ENCODE results near the gene SDK2. TPM values are rescaled to one million over a fixed set of nuclear protein-coding genes. Genes with fewer than 3 reads are reported as not detected.
A peak's percentile ranks its signal among the peaks of the same experiment; 100 is the strongest.

SDK2 gene
- total RNA-seq, 1 experiment from 2014 or later, result 0.14 TPM

DNA sequence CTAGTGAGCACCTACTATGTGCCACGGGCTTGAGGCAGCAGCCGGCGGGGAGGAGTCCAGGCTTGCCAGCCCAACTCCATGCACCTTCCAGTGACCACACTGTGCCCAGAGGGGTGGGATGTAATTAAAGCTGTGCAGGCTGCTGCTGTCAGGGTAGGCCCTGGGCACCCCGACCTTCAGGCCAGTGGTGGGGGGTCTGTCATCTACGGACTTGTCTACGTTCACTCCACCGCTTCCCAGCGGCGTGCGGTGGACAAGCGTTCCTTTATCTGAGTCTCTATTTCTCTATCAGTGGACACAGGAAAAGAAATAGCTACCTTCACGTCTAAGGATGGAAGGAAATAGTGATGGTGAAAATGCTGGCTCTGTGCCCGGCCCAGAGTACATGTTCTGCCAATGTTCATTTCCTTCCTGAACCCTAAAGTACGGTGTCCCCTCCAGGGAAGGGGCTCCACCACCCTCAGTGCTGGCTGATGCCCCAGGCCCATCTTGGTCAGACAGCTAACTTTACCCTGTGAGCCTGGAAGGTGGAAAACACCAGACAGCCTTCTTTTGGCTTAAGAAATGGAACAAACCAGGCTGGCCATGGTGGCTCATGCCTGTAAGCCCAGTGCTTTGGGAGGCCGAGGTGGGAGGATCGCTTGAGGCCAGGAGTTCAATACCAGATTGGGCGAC, 135.2 kb downstream of the SDK2 start:
- no peak for DNase-seq (ENCODE audit: low read depth)
- in situ Hi-C loops (cut with HindIII; ENCODE audit: low pct_unique_long_range_greater_than_20kb, low sequenced_read_pairs), result no loop called here

DNA sequence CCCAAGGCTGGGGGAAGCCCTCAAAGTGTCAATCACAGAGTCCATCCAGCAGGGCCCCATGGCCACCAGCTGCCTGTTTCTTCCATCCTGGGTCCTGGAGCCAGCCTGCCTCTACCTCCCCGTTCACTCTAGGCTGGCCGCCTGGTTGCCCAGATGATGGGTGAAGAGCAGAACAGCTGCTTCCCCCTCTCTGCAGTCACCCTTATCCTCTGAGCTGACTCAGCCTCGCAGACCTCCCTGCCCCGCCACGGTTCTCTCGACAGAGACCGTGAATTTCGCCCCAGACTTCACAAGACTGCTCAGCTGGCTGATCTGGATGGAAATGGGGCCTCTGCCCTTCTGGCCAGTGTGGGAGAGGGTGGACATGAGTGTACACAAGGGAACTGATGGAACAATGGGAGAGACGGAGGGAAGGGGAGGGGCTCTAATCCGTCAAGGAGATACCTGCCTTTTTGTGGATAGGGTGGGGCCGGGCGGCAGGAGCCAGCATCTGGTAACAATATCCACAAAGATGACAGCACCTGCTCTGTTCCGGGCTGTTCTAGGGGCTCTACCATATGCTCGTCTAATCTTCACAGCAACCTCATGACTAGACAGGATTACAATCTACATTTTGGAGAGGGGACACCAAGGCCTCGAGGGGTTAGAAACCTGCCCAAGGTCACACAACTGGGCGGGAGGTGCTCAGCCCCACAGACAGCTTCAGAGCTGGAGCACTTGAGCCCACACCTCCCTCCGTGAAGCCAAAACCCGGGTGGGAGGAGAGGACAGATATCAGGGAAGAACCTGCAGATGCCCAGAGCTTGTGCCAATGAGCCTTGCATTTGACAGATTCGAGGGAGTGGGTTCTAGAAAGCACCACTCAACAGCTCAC, 136.0 kb downstream of the SDK2 start:
- in situ Hi-C loops (cut with HindIII; ENCODE audit: low pct_unique_long_range_greater_than_20kb, low sequenced_read_pairs), result no loop called here
- no peak for DNase-seq (ENCODE audit: low read depth)

DNA sequence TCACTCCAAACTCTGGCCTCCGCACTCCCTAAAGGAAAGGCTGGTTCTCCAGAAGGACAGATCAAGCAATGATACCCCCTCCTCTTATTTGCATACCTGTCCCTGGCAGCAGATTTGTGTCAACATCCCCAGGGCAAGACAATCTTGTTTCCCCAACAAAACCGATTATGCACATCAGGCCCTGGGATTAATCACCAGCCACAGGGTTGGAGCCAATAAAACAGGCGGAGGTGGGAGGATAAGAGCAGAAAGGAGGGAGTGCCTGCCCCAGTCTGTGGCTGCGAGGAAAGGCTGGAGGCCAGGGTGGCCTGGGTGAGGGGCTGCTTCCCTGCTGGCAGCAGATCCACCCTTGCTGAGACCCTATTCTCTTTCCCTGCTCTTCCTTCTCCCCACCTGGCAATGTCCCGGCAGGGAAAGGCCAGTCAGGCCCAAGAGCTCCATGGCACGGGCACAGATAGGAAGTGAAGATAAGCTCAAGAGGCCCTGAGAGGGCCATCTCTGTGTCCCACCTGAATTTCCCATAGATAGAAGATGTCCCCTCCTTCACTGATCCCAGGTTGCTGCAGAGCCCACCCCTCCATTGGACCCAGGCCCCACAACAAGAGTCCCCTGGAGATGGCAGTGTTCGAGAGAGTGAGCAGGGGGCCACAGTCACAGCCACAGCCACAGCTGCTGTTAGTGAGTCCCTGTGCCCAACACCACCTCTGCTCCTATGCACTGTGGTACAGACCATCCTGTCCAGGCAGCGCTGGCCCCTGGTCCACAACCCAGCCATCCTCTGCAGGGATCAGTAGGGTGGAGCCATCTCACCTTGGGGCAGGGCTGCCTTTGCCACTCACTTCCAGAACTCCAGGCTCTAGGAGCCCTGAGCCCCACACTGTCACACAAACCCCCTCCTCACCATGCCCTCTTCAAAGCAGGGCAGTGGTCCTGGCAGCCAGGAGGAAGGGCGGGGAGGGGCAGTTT, 137.5 kb downstream of the SDK2 start:
- no peak for DNase-seq (ENCODE audit: low read depth)
- in situ Hi-C loops (cut with HindIII; ENCODE audit: low pct_unique_long_range_greater_than_20kb, low sequenced_read_pairs), result no loop called here

DNA sequence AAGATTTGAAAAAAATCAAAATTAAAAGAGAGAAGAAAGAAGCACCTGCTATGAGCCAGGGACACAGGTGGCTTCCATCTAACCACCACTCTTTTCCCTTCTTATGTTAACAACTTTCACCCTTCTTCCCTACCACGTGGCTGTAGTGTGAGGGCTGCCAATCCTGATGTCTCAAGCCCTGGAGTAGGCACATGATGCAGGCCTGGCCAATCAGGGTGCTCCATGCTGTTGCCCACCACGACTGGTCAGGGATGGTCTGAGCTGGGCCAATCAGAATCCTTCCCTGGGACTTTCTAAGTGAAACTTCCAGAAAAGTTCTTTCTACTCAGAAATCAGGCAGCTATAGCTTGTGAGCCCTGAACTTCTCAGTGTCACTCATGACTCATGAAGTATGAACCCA, 140.7 kb downstream of the SDK2 start:
- DNase-seq (ENCODE audit: low read depth), result peak; percentile 6
- in situ Hi-C loops (cut with HindIII; ENCODE audit: low pct_unique_long_range_greater_than_20kb, low sequenced_read_pairs), result no loop called here

DNA sequence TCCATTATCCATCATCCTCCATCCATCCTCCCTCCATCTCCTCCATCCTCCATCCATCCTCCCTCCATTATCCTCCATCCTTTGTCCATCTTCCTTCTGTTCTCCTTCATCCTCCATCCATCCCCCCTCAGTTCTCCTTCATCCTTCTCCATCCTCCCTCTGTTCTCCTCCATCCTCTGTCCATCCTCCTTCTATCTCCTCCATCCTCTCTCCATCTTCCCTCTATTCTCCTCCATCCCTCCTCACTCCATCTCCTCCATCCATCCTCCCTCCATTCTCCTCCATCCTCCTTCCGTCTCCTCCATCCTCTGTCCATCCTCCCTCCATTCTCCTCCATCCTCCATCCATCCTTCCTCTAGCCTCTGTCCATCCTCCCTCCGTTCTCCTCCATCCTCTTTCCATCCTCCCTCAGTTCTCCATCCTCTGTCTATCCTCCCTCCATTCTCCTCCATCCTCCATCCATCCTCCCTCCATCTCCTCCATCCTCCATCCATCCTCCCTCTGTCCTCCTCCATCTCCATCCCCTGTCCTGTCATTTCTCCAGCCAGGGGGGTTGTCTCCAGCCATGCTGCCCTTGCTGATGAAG, 143.7 kb downstream of the SDK2 start:
- DNase-seq (ENCODE audit: low read depth), result no peak
- in situ Hi-C loops (cut with HindIII; ENCODE audit: low pct_unique_long_range_greater_than_20kb, low sequenced_read_pairs), result no loop called here

DNA sequence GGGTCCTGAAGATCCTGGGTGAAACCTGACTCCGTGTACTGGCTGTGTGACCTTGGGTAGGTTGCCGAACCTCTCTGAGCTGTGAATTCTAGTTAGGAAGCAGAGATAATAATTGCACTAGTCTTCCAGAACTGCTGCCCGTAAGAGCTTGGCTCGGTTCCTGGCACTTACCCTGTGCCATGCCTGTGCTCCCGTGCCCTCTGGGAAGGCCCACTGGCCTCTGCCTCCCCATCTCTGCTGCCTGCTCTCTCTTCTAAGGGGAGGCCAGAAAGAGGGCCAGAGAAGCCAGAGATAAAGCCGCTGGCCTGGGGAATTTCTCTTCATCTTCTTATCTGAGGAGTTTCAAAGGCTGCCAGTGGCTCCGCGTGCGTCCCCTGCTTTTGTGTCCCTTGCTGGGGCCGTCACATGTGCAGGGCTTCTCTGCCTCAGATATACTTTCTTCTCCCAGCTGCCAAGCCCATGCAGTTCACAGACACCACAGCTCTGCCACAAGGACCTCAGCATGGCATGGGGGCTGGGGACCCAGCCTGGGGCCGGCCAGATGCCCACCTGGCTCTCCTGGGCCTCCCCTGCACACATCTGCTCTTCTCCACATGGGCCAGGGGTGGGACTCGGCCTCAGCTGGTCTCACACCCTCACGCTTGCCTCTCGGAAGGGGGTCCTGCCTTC, 145.2 kb downstream of the SDK2 start:
- DNase-seq (ENCODE audit: low read depth), result no peak
- in situ Hi-C loops (cut with HindIII; ENCODE audit: low pct_unique_long_range_greater_than_20kb, low sequenced_read_pairs), result no loop called here

DNA sequence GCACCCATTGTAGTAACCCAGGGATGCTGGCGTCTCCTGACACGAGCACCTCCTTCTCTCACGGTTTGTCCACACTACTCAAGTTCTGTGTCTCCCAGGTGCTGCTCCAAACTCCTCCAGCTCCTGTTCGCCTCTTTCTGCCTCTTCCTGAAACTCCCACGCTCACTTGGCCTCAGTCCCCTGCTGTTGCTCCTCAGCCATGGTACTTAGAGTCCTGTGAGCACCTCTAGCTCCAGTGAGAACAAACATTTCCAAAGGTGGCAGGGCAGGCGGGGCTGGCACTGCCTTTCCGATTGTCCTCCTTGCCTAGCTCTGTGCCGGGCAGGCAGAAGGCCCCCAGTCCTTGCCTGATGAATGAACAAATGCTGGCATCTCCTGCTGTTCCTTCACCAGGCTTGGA, 146.1 kb downstream of the SDK2 start:
- in situ Hi-C loops (cut with HindIII; ENCODE audit: low pct_unique_long_range_greater_than_20kb, low sequenced_read_pairs), result no loop called here

DNA sequence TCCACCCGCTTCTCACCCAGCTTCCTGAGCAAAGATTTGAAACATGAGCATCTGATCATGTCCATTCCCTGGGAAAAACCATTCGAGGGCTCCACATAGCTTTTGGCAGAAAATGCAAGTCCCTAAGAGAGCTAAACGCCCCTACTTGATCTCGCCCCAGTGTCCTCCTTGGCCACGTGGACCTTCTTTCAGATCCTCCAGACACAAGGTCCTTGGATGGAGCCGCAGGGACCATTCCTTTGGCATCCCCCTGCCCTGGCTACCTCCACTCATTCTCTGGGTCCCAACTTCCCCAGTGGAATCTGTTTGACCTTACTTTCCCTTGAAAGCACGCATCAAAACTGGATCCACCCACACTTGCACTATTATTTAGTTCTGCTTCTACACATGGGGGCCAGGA, 146.5 kb downstream of the SDK2 start:
- in situ Hi-C loops (cut with HindIII; ENCODE audit: low pct_unique_long_range_greater_than_20kb, low sequenced_read_pairs), result no loop called here

More for the DNA sequence above, 146.1 kb downstream of the SDK2 start:
- DNase-seq (ENCODE audit: low read depth), result no peak

DNA sequence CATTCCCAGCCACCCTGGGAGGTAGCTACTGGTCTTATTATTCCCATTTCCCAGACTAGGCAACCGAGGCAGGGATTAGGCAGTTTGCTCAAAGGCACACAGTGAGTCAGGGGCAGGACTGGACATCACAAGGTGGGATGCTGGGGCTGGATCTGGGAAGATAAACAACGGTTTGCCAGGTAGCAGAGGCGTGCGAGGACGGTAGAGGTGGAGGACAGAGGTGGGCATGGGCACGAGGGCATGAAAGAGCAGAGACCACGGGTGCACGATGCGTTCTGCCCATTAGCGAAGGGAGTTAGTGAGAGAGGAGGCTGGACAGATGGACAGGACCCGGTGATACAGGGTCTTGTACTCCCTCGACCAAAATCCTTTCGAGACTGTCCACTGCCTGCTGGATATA, 148.0 kb downstream of the SDK2 start:
- in situ Hi-C loops (cut with HindIII; ENCODE audit: low pct_unique_long_range_greater_than_20kb, low sequenced_read_pairs), result no loop called here
- no peak for DNase-seq (ENCODE audit: low read depth)

More for the DNA sequence above, 146.5 kb downstream of the SDK2 start:
- no peak for DNase-seq (ENCODE audit: low read depth)

DNA sequence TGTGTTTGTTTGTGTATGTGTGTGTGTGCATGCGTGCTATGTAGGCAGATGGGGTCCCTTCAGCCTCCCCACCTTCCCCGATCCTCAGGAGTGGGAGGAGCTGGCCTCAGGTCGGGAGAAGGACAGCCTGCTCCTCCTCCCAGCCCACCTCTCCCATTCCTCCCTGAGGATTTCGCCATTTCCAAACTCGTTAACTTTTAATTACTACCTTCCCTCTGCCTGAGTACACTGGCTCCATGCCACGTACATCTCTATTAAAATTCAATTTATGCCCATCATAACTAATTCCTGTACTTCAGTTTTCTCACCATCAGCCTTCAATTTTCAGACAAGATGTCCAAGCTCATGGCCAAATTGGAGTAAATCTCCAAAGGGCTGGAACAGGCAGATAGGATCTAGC, 148.6 kb downstream of the SDK2 start:
- no peak for DNase-seq (ENCODE audit: low read depth)
- in situ Hi-C loops (cut with HindIII; ENCODE audit: low pct_unique_long_range_greater_than_20kb, low sequenced_read_pairs), result no loop called here

DNA sequence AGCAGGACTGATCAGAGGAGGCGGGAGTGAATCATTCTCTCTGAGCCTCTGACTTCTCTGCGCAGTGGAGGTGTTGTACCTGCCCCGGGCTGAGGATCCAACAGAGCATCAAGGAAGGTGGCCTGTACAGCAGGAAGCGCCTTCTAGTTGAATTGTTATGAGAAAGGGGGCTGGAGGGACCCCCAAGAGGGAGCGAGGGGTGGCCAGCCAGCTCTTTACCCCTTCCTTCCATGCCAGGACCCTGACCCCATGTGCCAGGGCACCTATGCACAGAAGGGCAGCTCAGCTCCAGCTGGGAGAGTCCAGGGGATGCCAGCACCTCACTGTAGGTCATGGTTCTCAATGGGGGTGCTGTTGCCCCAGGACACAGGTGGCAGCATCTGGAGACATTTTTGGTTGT, 149.3 kb downstream of the SDK2 start:
- in situ Hi-C loops (cut with HindIII; ENCODE audit: low pct_unique_long_range_greater_than_20kb, low sequenced_read_pairs), result no loop called here

DNA sequence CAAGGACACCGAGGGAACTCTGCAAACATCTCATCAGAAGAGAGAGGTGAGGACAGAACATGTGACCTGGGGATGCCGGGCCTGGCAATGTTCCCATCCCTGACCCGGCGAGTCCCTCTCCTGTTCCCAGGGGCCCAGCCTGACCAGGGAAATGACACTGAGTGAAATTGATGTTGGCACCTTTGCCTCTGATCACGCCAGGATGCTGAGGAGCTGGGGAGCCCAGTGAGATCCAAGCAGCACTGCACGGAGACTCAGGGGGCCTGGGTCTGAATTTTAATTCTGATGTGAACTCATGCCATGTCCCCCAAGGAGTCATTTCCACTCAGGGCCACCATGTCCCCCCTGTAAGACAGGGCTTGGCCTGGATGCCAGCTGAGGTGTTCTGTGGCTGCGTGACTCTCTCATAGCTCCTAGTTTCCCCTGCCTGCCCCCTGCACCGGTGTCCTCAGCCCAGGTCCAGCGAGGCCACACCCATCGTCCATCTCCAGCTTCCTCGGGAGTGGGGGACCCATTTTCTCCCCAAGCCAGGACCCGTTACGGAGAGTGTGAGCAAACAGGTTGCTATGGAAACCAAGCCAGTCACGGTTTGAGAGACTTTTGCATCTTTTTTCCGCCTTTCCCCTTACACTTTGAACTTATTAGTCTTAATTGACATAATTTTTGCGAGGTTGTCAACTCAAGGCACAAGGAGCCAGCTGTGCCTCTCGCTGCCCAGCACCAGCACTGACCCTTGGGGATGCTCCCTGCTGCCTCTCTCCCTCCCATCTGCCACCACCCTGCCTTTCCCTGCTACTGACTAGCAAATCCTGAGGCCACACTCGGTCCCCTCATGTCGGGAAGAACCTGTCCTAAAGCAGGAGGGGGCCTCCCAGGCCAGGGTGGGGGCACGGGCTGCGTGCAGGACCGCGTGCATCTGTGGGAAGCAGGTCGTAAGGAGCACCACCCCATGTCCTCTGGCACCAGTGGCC, 150.0 kb downstream of the SDK2 start:
- no peak for DNase-seq (ENCODE audit: low read depth)
- in situ Hi-C loops (cut with HindIII; ENCODE audit: low pct_unique_long_range_greater_than_20kb, low sequenced_read_pairs), result no loop called here

More for the DNA sequence above, 149.3 kb downstream of the SDK2 start:
- DNase-seq (ENCODE audit: low read depth), result no peak

DNA sequence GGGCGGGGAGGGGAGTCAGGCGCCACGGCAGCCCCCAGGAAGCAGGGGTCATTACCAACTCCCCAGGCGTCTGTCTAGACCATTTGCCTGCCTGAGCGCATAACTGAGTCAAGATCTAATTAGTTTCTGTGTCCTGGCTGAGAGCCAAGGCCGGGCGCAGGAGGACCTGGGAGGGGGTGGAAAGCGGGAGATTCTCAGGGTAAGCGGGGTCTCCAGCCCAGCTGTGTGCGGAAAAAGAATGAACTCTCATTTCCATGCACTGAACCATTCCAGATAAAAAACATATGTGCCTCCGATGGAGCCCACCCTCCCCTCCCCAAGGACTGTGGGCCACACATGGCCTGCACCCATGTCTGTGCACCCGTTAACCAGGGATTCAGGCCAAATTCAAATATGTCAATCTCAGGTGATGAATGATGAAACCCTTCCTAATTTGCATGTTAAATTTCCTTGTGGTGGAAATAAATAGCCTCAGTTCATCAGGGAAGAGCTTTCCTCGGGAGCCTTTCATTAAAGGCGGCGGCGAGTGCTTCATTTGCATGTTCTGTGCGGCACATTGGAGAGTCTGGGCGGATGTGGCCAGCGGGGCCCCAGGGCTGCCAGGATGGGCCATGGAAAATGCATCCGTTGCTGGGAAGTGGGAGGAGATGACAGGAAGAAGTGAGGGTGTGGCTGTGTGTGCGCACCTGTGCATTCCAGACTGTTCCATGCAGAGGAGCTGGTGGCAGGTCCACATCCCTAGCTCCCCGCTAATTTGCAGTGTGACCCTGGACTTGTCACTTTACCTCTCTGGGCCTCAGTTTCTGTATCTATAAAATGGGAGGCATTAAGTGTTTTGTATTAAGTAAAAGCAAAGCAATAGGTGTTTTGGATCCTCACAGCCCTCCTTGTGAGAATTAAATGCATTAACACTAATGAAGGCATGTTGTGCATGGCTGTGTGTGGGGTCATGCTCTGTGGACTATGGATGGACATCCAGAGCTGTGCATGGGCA, 151.1 kb downstream of the SDK2 start:
- in situ Hi-C loops (cut with HindIII; ENCODE audit: low pct_unique_long_range_greater_than_20kb, low sequenced_read_pairs), result no loop called here
- DNase-seq (ENCODE audit: low read depth), result no peak

DNA sequence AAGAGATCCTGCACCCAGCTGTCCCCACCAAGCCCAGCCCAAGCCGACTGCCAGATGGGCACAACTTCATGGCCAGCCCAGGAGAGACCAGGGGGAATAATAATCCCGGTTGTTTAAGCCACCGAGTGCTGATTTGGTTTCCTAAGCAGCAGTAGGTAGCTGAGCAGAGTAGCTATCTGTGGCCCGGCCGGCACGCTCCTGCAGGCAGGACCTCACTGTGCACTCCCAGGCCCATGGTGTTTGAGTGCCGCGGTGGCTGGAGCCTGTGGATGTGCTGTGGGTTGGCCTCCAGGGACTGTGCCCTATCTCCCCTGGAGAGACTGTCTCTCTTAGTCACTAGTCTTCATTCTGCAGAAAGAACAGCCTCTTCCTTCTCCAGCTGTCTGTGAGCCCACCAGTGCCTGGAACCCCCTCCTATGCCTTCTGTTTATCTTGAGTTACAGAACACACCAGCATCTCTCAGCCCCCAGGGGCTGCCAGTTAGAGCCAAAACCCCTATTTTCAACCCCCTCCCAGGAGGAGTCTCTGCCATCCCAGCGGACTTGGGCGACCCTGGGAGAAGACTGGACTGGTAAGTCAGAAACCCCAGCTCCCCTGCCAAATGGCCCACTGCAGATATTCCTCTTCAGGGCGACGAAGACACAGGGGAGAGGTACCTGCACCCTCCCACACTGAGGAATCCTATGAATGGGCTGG, 152.0 kb downstream of the SDK2 start:
- DNase-seq (ENCODE audit: low read depth), result no peak
- in situ Hi-C loops (cut with HindIII; ENCODE audit: low pct_unique_long_range_greater_than_20kb, low sequenced_read_pairs), result no loop called here

DNA sequence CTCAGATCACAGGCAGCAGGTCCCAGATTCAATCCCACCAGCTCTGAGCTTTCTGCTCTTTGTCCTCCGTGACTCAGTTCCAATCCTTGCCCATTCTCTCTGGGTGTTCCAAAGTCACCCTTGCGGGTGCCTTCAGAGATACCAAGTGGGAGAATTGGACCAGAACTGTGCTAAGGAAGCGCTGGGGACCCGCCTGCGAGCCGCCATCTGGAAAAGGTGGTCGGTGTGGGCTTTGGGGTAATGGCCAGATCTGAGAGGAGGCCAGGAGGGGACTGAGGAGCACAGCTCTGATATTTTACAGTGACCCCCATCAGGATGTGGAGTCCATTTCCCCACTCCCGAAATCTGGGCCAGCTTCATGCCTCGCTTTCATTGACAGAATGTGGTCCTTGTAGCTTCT, 152.6 kb downstream of the SDK2 start:
- DNase-seq (ENCODE audit: low read depth), result no peak
- in situ Hi-C loops (cut with HindIII; ENCODE audit: low pct_unique_long_range_greater_than_20kb, low sequenced_read_pairs), result no loop called here

All from Caki2 (cell line).